HG02678 (cell line): ENCODE measurements around the gene CHST3.
"Not testable (repeated sequence)": the region's sequence is repeated elsewhere in the genome, so short reads cannot be mapped to it uniquely, and the experiment has no call there.

Experiments
- ATAC-seq: cut with Tn5 transposase; IDR thresholded peaks from one replicate; pipeline ENCODE4 v1.9.1; 2021; ENCODE audit warnings: mild to moderate bottlenecking, moderate library complexity; ENCODE audit not compliant: unreplicated experiment

The CHST3 gene

GRCh38 chr10:71972746-71973695 is 8.8 kb downstream of the CHST3 start:
- ATAC-seq: no peak

- ATAC-seq: no peak
These were observed 9.7 kb downstream of the CHST3 start for GRCh38 chr10:71973777-71974488.

GRCh38 chr10:71974489-71975021 is 10.4 kb downstream of the CHST3 start:
- ATAC-seq: peak; percentile 71

GRCh38 chr10:71975087-71975870 is 11.1 kb downstream of the CHST3 start:
- ATAC-seq: no peak

- no peak for ATAC-seq
These were observed 11.9 kb downstream of the CHST3 start for GRCh38 chr10:71975871-71976725.

GRCh38 chr10:71977614-71977903 is 13.4 kb downstream of the CHST3 start:
- not testable (repeated sequence) for ATAC-seq

- no peak for ATAC-seq
These were observed 14.3 kb downstream of the CHST3 start for GRCh38 chr10:71978476-71978875.

- ATAC-seq: no peak
These were observed 14.9 kb downstream of the CHST3 start for GRCh38 chr10:71978988-71979691.

GRCh38 chr10:71979692-71980062 is 15.5 kb downstream of the CHST3 start:
- ATAC-seq: no peak

GRCh38 chr10:71980181-71981014 is 16.2 kb downstream of the CHST3 start:
- no peak for ATAC-seq

GRCh38 chr10:71981015-71981875 is 17.1 kb downstream of the CHST3 start:
- no peak for ATAC-seq

GRCh38 chr10:71981876-71982230 is 17.7 kb downstream of the CHST3 start:
- no peak for ATAC-seq

GRCh38 chr10:71982269-71983178 is 18.3 kb downstream of the CHST3 start:
- ATAC-seq: no peak

GRCh38 chr10:71984126-71984808 is 20.1 kb downstream of the CHST3 start:
- no peak for ATAC-seq

GRCh38 chr10:71984809-71985388 is 20.7 kb downstream of the CHST3 start:
- ATAC-seq: no peak
